Esophagus muscularis mucosa (tissue), 4 donors: Measurements from ENCODE around the gene AMT. TPM values are rescaled to one million over a fixed set of nuclear protein-coding genes. Genes with fewer than 3 reads are reported as not detected.

Source experiments
- DNase-seq: peaks from one replicate; pipeline ENCODE4 v3.0.0-alpha.2; 2017; ENCODE audit errors: extremely low spot score
- H3K27ac ChIP-seq, 4 donors: fragments of 200-600 bp; sonication (generic); replicated peaks in 1 of 4; 1 replicate in 3 of 4; 2 replicates in 1 of 4; pipeline ENCODE4 v1.5.1; 2016 to 2019; ENCODE audit warnings: mild to moderate bottlenecking in 1 of 4
- H3K27me3 ChIP-seq, 4 donors: fragments of 200-600 bp; sonication (generic); one replicate each; pipeline versions ENCODE4 v1.5.1 to v1.6.0; 2016 to 2019
- H3K36me3 ChIP-seq, 4 donors: fragments of 200-600 bp; sonication (generic); one replicate each; pipeline ENCODE4 v1.5.1; 2016 to 2019
- H3K4me1 ChIP-seq, 4 donors: fragments of 200-600 bp; sonication (generic); one replicate each; pipeline ENCODE4 v1.5.1; 2016 to 2019
- H3K4me3 ChIP-seq, 4 donors: fragments of 200-600 bp; sonication (generic); 1 replicate in 2 of 4; 2 replicates in 2 of 4; pipeline ENCODE4 v1.5.1; 2016 to 2019; ENCODE audit warnings: mild to moderate bottlenecking in 4 of 4, moderate library complexity in 1 of 4
- H3K9me3 ChIP-seq, 4 donors: fragments of 200-600 bp; sonication (generic); 1 replicate in 3 of 4; 2 replicates in 1 of 4; pipeline ENCODE4 v1.5.1; 2016 to 2019
- EP300 ChIP-seq: sonication (generic); formaldehyde crosslinking; IDR thresholded peaks from one replicate; pipeline ENCODE4 v1.6.1; 2017; ENCODE audit warnings: antibody characterized with exemption
- POLR2A ChIP-seq: fragments of 450-650 bp; IDR thresholded peaks from one replicate; pipeline ENCODE4 v1.6.1; 2017; ENCODE audit warnings: antibody characterized with exemption, moderate library complexity, mild to moderate bottlenecking, low read depth
- POLR2AphosphoS5 ChIP-seq, 2 donors: sonication (generic); formaldehyde crosslinking; IDR thresholded peaks; one replicate each; pipeline ENCODE4 v1.6.1; 2017; ENCODE audit warnings: antibody characterized with exemption in 2 of 2
- WGBS: methylation state at CpG from one replicate; pipeline ENCODE4 v1.1.5; 2018; 5-methylcytosine and 5-hydroxymethylcytosine counted together
- intact Hi-C: fragments of 100-400 bp; cut with DNase I; formaldehyde crosslinking; loops from one replicate; pipeline ENCODE4 v1.15.1; 2023
- total RNA-seq, 4 donors: library from RNA; depleted of rRNA; stranded (reverse); fragments of >200 nt; gene quantifications; one replicate each; pipeline versions ENCODE4 v1.1.0 to v1.2.1, GENCODE V29; 2016
- TF ChIP-seq, protein P1 (sequence below), 3 experiments: fragments of 200-600 bp in 2 of 3; fragments of 450-650 bp in 1 of 3; sonication (generic) in 2 of 3; IDR thresholded peaks; one replicate each; pipeline ENCODE4 v1.5.1; 2017 to 2019; ENCODE audit warnings: antibody characterized with exemption in 3 of 3, mild to moderate bottlenecking in 2 of 3, moderate library complexity in 1 of 3

Gene AMT
- total RNA-seq, 4 donors from 2014 or later, result 1.7 to 5.8 (median 3.8) TPM

GRCh38 chr3:49413338-49413734 lies 8.9 kb downstream of the AMT start:
- no peaks in the 10 kb centered on the region for H3K9me3 ChIP-seq
- peaks cover 2 to 41% (median 36%) of the 10 kb centered on the region in 4 donors for H3K36me3 ChIP-seq
- H3K4me1 ChIP-seq, result peaks cover 53 to 66% (median 61%) of the 10 kb centered on the region in 4 donors
- 87% methylated on average over 6 of the region's 6 CpGs for WGBS
- no peak for DNase-seq
- H3K27ac ChIP-seq, result peak overlapping the region; percentile 94 to 100 (median 98)
- TF ChIP-seq, protein P1, sequence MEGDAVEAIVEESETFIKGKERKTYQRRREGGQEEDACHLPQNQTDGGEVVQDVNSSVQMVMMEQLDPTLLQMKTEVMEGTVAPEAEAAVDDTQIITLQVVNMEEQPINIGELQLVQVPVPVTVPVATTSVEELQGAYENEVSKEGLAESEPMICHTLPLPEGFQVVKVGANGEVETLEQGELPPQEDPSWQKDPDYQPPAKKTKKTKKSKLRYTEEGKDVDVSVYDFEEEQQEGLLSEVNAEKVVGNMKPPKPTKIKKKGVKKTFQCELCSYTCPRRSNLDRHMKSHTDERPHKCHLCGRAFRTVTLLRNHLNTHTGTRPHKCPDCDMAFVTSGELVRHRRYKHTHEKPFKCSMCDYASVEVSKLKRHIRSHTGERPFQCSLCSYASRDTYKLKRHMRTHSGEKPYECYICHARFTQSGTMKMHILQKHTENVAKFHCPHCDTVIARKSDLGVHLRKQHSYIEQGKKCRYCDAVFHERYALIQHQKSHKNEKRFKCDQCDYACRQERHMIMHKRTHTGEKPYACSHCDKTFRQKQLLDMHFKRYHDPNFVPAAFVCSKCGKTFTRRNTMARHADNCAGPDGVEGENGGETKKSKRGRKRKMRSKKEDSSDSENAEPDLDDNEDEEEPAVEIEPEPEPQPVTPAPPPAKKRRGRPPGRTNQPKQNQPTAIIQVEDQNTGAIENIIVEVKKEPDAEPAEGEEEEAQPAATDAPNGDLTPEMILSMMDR (IDR thresholded peaks at IDR 0.05), result no peak
- no peak for TF ChIP-seq POLR2AphosphoS5 (IDR thresholded peaks at IDR 0.05)
- no peak for TF ChIP-seq EP300
- TF ChIP-seq POLR2A, result no peak
- H3K27me3 ChIP-seq, result no peaks in the 10 kb centered on the region
- peak overlapping the region; percentile 74 to 98 (median 90) for H3K4me3 ChIP-seq
- intact Hi-C loops, result loop anchor here (5.0 kb wide), 1 partner anchor 56 kb away; the partner anchor contains the start of gene GPX1

DNA sequence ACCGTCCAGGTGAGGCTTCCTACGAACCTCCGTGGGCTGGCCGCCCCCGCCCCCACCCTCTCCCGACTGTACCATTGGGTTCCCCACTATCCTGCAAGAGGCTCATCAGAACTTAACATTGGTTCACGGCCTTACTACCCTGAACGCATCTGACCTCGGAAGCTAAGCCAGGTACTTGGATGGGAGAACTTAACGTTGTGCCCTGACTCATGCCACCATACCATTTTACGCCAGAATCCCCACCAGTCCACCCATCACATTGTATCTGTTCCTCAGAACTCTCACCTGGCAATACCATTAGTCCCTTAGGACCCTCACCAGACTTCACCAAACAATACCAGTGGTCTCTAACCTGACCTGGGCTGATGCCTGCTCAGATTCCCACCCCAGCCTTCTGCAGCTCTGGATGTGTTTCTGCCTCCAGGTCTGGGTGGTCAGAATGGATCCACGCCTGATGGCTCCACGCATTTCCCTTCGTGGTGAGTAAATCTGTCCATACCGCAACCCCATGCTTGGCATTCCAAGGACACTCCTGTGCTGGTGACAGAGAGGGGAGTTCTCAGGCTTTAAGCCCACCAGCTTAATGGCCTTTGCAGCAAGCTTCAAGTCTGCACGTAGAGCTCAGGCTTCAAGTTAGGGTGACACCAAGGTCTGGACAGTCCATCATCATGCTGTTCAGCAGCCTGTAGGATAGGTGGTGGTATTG lies 9.5 kb downstream of the AMT start:
- DNase-seq, result no peak
- H3K9me3 ChIP-seq, result no peaks in the 10 kb centered on the region
- intact Hi-C loops, result loop anchor here (5.0 kb wide), 1 partner anchor 55 kb away; the partner anchor contains the start of gene GPX1
- TF ChIP-seq EP300 (no peak), POLR2A (no peak), POLR2AphosphoS5 (IDR thresholded peaks at IDR 0.05) (no peak)
- TF ChIP-seq, protein P1 (IDR thresholded peaks at IDR 0.05), result no peak
- no peaks in the 10 kb centered on the region for H3K27me3 ChIP-seq
- 41% methylated on average over 11 of the region's 16 CpGs for WGBS
- H3K36me3 ChIP-seq, result peaks cover 2 to 38% (median 34%) of the 10 kb centered on the region in 4 donors
- H3K4me3 ChIP-seq, result peak overlapping the region; percentile 74 to 98 (median 90)
- H3K4me1 ChIP-seq, result peaks cover 56 to 71% (median 65%) of the 10 kb centered on the region in 4 donors
- peak overlapping the region; percentile 94 to 100 (median 98) for H3K27ac ChIP-seq

DNA sequence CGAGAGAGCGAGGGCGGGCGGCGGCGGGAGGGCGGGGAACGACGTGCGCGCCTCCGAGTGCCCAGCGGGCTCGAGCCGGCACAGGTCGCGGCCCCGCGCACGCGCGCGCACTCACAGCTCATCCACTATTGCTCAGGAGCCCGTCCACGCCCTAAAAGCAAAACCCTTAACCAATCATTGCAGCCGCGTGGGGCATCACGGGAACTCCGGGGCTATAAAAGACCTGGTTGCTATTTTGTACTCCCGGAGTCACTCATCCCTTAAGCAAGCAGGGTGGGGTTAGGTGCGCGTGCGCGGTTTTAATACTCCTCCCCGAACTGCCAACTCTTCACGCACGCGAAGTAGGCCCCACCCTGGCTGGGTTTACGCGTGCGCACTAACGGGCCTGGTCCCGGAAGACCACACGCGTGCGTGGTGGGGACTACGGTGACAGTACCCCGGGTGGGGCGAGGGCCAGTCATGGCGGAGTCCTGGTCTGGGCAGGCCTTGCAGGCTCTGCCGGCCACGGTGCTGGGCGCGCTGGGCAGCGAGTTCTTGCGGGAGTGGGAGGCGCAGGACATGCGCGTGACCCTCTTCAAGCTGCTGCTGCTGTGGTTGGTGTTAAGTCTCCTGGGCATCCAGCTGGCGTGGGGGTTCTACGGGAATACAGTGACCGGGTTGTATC lies 10.2 kb downstream of the AMT start, which contains the start of the genes RHOA and TCTA:
Gene RHOA, minus strand, starts transcription at position 9 of the 664 bp plus-strand sequence. CDS start 36,387 bp downstream, outside the sequence.
Gene TCTA, plus strand, starts transcription at position 456 of the 664 bp plus-strand sequence. Its CDS starts 4 bp downstream, at position 460.
- WGBS, result 0% methylated on average over 16 of the region's 62 CpGs
- intact Hi-C loops, result loop anchor here (1.0 to 5.0 kb wide), 2 partner anchors 55 to 72 kb away; partner anchors contain the start of genes GPX1 and USP4
- TF ChIP-seq POLR2A (peak; percentile 95), POLR2AphosphoS5 (IDR thresholded peaks at IDR 0.05) (peak; percentile 100), EP300 (no peak)
- TF ChIP-seq, protein P1 (IDR thresholded peaks at IDR 0.05), result no peak

DNA sequence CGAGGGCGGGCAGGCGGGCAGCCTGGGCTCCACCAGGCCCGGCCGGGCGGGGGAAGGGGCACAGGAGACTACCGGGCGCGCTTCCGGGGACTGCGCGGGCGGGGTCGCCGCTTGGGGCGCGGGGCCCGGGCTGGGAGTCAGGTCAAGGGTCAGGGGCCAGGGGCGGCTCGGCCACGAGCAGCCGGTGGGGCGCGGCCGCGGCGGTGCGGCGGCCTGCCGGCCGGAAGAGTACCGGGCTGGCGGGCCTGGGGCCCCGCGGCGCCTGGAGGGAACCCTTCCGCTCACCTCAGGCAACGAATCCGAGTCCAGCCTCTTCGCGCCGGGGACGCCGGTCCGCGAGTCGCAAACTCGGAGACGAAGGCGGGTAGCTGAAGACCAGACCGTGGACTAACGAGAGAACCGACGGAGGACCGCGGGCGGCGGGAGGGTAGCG lies 10.7 kb downstream of the AMT start:
- peaks cover 60 to 77% (median 73%) of the 10 kb centered on the region in 4 donors for H3K4me1 ChIP-seq
- no peak for DNase-seq
- 0% methylated on average over 26 of the region's 59 CpGs for WGBS

More for the DNA sequence above, 10.2 kb downstream of the AMT start, which contains the start of the genes RHOA and TCTA:
- Histone ChIP-seq H3K27ac (peak within 1 kb of the TSS; percentile 96 to 100 (median 98)), H3K9me3 (no peaks in the 10 kb centered on the region), H3K36me3 (peaks cover 2 to 31% (median 27%) of the 10 kb centered on the region in 4 donors), H3K4me3 (peak within 1 kb of the TSS; percentile 74 to 98 (median 90)), H3K4me1 (peaks cover 59 to 76% (median 72%) of the 10 kb centered on the region in 4 donors), H3K27me3 (no peaks in the 10 kb centered on the region)
- peak; percentile 100 for DNase-seq

More for the DNA sequence above, 10.7 kb downstream of the AMT start:
- intact Hi-C loops, result loop anchor here (1.0 to 5.0 kb wide), 2 partner anchors 54 to 71 kb away; partner anchors contain the start of genes GPX1 and USP4
- TF ChIP-seq POLR2A (no peak), POLR2AphosphoS5 (IDR thresholded peaks at IDR 0.05) (no peak), EP300 (no peak)
- TF ChIP-seq, protein P1 (IDR thresholded peaks at IDR 0.05), result no peak
- H3K36me3 ChIP-seq, result peaks cover 2 to 27% (median 21%) of the 10 kb centered on the region in 4 donors
- no peaks in the 10 kb centered on the region for H3K9me3 ChIP-seq
- H3K27ac ChIP-seq, result peak overlapping the region; percentile 96 to 100 (median 98)
- no peaks in the 10 kb centered on the region for H3K27me3 ChIP-seq
- peak overlapping the region; percentile 74 to 98 (median 90) for H3K4me3 ChIP-seq
